Activated T-cell treated with anti-CD3 and anti-CD28 coated beads for 48 hours (primary cell): ENCODE measurements around the gene CABLES1.

Source experiments
- DNase-seq: peaks from one replicate; pipeline ENCODE4 v3.0.0-alpha.2; 2020; ENCODE audit warnings: low read depth

The CABLES1 gene

DNA sequence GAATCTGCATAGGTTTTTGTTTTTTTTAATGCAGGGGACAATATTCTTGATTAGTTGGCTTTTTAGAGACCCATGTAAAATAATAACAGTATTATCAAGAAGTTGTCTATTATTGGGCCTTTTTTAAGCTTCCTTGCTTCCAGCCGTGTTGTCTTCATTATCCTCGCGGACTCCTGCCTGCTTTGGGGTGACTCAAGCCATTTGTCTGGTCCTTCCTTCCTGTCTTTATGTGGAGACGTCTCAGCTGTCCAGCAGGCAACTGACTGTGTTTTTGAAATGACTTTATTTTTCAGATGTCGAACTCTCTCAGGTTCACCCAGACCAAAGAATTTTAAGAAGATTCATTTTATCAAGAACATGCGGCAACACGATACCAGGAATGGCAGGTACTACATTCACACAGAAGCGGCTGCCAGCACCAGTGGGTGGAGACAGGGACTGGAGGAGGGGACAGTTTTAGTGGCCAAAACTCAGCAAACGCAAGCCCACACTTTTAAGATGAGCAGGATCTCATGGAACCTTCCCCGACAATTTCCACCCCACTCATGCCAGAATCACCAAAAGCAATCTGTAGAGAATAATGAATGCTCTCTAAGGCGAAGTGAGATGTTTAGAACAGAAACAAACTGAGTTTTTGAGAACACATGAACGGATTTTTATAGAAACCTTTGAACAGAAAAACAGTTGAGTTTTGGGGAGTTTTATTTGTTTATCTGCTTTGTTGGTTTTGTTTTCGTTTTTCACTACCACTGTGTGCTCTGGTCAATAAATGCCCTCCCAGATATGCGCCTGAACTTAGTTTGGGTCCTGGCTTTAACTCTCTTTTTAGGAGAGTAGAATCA is 59.1 kb downstream of the CABLES1 start:
- no peak for DNase-seq

DNA sequence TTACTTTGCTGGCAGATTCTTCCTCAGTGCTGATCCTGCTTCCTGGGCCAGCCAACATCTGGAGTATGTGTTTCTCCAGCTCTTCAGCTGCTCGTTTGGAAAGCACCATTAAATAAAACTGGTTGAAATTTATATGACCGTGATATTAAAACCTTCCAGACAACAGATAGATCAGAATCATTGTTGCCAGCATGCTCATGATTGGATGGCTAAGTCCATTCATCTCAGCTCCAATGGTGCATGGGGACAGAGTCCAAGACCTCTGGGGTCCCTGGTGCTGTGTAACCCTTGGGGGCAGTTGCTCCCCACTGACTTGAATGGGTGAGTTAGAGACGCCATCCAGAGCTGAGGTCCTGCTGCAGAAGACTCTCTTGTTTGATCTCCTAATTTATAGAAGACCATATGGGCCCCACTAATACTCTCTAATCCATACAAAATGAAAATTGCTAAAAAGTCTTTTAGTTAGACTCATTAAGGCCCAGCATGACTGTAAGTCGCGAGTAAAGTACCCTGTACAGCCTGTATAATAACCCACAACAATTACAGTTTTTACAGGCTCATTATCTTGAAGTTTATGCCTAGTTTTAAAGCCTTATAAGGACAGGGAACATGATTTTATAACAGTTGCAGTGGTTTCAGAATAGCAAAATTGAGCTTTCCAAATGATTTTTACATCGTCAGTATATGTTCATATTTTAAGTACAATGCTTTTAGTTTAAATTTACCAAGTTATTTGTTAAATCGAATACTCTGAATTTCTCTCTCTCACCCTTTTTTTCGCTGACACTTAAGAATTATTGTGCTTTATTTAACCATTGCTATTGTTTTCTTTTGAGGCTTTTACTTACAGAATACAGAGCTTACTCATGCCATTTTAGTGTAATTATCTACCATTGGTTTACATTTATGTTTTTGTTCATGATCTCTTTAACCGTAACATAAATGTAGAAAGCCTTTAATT is 60.0 kb downstream of the CABLES1 start:
- DNase-seq: no peak

DNA sequence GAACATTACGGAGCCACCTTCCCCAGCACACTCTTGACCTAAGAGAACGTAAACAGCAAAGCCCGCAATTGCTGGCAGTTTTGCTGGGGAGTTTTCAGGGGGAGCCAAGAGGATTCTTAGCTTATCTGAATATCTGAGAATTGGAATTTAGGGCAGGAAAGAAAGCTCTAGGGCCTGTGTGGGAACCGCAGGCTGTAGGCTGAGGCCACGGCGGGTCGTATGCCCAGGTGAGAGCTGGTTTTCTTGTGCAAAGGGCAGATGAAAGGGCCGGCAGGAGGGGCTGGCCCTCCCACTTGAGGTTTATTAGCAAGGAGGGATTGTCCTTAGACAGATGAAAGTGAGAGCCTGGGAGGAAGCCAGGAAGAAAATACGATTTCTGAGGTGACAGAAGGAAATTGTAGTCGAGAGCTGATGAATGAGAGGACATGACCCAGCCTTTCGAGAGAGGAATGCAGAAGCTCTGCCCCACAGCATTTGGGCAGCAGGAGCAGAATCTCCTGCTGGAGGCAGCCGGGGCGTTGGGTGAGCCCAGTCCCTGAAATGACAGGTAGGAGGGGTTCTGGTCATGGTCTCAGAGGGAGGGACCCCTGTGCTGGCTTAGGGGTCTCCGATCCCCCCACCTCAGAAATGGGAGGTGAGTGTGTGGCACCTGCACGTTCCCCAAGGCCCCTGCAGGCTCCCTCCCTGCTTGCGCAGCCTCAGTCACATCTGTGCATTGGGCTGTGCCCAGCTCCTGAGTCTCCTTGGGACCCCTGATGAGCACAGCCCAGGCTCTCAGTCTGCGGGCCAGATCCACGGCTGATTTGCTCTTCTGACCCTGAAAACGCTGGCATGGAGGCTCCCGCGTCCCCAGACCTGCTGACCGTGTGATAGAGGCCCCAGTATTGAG is 61.1 kb downstream of the CABLES1 start:
- no peak for DNase-seq

DNA sequence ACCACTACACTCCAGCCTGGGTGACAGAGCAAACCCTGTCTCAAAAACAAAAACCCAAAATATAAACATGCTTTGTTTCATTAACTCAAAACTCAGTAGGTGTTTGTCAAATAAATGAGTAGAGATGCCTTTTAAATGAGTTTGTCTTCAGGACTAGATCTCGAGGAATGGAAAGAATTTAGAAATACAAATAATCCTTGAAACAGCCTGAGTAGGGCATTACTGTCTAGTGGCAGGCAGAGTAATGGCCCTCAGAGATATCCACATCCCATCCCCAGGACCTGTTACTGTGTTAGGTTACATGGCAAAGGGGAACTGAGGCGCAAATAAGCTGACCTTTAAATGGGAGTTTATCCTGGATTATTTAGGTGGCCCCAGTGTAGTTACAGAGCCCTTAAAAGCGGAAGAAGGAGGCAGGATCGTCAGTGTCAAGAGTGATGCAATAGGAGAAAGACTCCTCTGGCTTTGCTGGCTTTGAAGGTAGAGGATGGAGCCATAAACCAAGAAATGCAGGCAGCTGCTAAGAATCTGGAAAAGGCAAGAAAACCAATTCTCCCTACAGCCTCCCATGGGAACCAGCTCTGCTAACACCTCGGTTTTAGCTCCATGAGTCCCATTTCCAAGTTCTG is 63.0 kb downstream of the CABLES1 start:
- DNase-seq: no peak

DNA sequence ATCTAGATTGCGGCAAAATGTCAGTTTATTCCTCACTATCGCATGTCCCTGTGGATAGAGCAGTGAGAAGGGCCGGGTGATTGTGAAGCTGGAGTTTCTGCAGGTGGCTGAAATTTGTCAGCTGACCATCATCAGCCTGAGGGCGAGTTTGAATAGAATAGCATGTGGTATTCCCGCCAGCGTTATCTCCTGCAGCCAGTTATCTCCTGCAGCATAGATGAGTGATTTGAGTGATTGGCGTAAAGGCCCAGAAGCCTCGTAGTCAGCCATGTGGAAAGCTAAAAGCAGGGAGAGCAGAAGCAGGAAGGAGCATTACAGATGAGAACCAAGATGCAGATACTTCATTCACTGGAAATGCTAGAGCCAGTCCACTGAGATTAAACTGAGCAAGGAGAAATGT is 65.5 kb downstream of the CABLES1 start:
- DNase-seq: no peak

DNA sequence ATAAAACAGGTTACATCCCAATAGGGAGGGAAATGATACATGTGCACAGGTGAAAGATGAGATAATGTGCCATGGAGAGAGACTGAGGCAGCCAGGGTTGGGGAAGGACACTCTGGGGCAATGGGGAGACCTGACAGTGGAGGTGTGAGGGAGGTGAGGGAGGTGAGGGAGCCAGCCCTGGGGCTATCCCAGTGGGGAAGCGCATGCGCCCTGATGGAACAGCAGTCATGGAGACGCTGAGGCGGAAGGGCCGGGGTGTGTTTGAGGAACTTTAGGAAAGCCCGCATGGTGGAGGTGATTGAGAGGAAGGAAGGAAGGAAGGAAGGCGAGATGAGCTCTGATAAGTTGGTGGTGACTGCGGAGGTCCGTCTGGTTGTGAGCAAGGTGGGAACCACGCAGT is 66.5 kb downstream of the CABLES1 start:
- DNase-seq: no peak

DNA sequence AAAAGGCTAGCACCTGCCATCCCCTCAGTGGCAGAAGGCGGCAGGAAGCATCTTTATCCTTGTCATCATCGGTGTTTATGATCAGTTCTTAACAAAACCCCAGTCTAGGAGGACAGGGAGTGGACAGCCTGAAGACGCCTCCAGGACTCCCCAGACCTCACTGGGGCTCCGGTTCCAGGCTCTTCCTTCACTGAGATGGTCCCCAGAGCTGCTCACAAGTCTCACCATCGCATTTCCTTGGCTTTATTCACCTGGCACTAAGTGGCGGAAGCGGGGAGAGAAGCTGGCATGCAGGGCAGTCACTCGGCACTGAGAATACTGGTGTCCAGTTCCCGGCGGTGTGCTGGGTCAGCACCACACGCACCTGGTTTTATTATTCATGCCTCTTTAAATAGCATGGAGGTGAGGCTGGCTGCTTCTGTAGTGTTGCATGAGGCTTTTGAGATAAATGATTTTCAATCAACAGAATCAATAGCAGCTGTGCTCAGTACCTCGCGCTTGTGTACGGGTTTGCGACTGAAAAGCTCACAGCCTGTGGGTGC is 68.7 kb downstream of the CABLES1 start:
- no peak for DNase-seq

DNA sequence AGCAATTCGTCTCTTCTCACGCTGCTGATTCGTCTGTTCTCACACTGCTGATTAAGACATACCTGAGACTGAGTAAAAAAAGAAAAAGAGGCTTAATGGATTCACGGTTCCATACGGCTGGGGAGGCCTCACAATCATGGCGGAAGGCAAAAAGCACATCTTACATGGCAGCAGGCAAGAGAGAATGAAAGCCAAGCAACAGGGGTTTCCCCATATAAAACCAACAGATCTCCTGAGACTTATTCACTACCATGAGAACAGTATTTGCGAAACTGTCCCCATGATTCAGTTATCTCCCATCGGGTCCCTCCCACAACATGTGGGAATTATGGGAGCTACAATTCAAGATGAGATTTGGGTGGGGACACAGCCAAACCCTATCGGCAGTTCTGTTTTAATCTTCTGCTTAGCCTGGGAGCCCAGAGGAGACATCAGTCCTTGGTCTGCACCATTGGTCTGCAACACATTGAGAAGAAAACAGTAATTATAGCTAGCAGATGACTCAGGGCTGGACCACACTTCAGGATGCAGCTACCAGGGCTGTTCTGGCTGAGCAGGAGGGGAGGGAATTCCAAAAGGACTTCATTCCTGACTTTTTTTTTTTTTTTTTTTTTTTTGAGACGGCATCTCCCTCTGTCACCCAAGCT is 69.4 kb downstream of the CABLES1 start:
- DNase-seq: no peak

DNA sequence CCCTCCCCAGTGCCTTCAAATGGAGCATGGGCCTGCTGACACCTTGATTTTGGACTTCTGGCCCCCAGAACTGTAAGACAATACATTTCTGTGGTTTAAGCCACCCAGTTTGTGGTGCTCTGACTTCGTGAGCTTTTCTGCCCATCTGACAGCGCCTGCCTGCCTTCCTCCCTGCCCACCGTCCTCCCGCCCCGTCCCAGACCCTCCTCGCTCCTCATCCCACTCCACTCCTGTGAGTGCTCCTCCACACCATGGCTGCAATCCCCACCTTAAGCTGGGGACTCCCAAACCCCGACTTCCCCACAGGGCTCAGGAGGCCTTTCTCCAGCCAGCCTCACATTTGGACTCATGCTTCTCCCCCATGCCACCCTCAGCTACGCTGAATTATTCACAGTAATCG is 70.7 kb downstream of the CABLES1 start:
- no peak for DNase-seq

DNA sequence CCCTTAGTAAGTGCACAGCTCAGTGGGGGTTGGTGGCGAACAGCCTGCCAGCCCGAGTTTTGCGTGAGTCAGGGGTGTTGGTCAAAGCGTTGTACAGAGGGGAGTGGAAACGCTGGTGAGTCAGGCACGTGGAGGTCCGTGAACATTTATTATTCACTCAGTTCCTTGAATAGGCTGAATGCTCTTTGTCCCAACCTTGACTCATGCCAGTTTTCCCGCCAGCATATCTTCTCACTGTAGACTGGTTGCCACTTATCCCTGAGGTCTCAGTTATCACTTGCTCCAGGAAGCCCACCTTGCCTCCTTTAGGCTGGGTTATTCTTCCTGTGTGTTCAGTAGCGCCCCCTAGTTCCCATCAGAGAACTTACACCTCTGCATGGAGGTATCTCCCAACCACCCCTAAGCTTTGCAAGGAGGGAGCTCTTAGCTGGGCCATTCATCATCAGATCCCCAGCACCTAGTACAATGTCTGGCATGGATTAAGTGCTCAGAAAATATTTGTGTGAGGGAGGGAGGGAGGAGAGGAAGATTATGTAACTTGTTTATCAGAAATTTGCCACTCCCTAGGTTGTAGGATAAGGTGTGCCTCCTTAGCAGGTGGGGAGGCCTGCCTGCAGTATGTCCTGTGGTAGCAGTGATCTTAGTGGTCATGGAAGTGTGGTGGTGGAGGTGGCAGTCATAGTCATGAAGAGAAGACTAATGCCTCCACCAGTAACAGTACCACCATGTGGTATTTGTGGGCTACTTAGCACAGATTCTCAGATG is 72.1 kb downstream of the CABLES1 start:
- no peak for DNase-seq

DNA sequence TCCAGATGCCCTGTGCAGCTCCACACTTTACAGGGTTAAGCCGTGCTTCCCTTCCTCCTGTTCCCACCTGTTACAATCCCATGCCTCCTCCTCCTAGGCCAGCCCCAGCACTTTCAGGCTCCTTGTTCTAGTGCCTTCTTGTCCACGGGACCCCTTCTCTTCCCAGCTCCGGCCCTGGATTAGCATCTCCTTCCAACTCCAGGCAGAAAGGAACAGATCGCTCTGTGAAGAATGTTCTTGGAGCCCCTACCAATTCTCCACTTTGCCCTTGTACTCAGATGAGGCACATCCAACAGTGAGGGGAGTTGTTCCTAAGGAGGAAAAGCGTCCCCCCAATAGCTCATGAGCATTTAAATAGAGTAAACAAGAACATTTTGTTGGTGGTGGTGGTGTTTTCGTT is 72.7 kb downstream of the CABLES1 start:
- no peak for DNase-seq

DNA sequence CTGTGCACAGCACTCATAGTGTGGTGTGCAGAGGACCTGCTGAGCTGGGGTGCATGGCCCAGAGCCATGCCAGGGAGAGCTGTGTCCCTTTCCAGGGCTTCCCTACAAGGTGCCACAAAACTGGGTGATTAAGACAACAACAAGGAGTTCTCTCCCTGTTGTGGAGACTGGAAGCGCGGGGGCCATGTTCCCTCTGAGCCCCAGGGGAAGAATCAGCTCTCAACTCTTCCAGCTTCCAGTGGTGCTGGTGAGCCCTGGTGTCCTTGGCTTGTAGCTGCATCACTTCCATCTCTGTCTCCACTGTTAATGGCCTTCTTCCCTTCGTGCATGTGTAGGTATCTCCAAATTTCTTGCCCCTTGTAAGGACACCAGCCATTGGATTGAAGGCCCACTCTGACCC is 73.3 kb downstream of the CABLES1 start:
- no peak for DNase-seq

DNA sequence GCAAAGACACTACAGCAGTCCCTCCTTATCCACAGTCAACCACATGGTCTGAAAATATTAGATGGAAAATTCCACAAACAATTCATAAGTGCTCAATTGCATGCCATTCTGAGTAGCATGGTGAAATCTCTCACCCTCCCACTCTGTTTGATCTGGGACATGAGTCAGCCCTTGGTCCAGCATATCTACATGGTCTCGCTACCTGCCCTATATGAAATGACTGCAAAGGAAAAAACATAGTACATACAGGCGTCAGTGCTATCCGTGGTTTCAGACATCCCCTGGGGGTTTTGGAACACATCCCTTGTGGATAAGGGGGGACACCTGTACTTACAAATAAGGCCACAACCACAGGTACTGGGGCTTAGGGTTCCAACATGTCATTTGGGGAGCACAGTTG is 73.7 kb downstream of the CABLES1 start:
- DNase-seq: no peak

DNA sequence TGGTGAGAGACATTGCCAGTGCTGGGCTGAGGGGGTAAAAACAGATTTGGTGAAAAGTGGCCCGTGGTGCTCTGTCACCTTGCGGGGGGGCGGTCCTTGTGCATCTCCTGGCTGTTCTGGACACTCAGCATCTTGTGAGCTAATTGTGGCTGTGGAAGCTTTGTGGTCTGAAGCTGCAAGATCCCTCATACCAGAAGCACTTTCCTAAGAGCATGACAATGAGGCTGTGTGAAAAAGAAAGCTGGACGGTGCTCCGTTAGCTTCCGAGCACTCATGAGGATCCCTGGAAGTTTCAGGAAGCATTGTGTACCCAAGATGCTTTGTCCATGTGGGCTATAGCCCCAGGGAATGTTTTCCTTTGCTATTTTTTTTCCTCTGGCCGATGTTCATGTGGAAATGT is 74.5 kb downstream of the CABLES1 start:
- no peak for DNase-seq

DNA sequence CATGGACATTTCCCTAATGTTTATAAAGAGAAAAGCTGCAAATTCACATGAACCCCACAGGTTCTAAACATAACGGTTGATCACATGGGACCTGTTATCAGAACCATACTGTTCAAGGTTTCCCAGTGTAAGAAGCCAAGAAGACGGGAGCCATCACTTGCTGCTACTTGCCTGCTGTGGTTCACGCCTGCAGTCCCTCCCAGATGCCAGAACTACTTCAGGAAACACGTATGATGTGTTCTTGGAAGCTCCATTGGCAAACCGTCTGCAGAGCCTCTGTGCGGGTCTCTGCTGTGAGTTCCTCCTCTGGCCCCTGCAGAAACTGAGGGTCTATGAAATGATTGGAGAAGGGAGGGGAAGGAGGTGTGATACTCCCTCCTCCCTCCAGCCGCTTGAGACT is 75.2 kb downstream of the CABLES1 start:
- DNase-seq: no peak

DNA sequence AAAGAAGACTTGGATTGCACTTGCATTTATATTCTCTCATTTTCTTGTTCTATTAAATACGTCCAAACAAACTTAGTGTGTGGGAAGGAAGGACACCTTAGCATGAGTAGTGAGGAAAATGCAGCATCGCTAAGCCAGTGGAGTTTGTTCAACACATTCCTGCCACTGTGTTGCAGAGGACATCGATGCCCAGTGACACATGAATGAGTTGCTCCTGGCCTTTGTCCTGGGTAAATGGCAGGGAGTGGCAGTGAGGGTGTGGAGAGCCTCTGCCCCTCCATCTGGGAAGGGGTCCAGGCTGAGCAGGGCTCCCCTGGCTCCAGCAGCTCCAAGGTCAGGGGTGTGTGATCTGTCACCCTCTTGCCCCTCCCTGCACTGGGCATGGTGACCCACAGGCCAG is 75.9 kb downstream of the CABLES1 start:
- no peak for DNase-seq

DNA sequence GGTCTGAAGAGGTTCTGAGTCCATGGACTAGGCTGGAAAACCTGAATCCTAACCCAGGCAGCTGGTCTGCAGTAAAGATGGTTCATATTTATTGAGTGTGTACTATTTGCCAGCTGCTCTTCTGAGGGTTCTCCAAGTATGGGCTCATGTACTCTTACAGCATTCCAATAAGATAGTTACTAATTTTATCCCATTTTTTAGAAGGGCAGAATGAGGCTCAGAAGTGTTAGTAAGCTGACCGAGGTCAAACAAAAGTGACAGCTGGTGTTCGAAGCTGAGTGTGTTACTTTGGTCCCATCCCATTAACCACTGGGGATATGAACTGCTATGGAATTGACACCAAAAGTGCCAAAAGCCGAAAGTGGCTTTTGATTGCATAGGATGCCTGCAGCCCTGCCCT is 76.9 kb downstream of the CABLES1 start:
- no peak for DNase-seq

DNA sequence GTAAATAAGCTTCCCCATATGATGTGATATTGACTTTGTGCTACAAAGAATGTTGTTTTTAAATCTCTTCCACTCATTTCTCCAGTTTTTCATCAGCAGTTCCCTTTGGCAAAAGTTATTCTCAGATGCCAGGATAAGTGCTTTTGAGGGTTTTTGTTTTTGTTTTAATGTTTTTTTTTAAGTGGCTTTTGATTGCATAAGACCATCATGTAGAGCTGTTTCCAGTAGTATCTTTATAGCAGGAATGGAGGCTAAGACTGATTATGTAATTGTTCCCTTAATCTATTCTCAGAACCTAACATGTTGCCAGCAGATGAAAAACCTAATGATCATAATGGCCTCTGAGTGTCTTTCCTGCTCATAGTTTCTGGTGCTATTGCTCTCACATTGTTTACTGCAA is 77.9 kb downstream of the CABLES1 start:
- DNase-seq: no peak

DNA sequence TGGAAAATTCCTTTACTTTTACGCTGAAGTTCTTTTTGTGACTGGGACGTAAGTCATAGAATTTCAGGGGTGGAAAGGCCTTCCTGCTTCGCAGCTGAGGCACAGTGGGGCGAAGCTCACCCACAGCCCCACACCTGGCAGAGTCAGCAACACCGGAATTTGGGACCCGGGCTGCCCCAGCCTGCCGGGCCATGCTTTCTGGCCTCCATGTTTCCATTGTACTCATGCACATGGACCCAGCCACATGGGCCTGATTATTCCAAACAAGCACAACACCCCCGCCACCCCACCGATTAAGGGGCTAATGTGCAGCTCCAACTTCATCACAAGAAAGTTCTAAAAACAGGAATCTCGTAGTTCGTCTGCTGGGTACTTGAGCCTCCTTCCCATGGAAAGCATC is 82.5 kb downstream of the CABLES1 start:
- DNase-seq: no peak

DNA sequence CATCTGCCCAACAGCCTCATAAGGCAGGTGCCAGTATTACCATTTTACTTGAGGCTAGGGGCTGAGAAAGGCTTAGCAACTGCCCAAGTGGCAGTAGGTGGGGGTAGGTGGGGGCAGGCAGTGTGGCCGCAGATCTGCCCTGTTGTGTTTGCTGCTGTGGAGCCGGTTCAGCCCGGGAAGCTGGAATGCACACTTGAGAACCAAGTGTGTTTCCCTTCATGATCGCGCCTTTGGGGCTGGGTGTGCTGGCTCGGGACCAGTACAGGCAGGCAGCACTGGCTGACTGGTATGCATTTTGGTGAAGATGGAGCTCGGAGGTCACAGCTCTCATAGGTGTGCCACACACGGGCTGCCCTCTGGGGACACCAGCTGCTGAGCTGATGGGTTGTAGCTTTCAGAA is 85.1 kb downstream of the CABLES1 start:
- no peak for DNase-seq
